CD4-positive, alpha-beta T cell (primary cell): ENCODE measurements around the gene RIBC2. TPM values are rescaled to one million over a fixed set of nuclear protein-coding genes. Genes with fewer than 3 reads are reported as not detected.

ENCODE experiments used
- ATAC-seq: fragments of 200-7000 bp; cut with Tn5 transposase; one replicate; pipeline ENCODE4 v1.10.0; 2022; ENCODE audit warnings: mild to moderate bottlenecking; ENCODE audit not compliant: poor library complexity
- CTCF ChIA-PET: fragments of 350-600 bp; sonication (Branson Sonifier 250); formaldehyde crosslinking; loops from one replicate; lab custom pipeline; 2021; ENCODE audit warnings: antibody characterized with exemption, inconsistent platforms; lab: Charles Lee
- POLR2A ChIA-PET: fragments of 350-600 bp; sonication (Branson Sonifier 250); formaldehyde crosslinking; loops from one replicate; lab custom pipeline; 2021; ENCODE audit warnings: antibody characterized with exemption, inconsistent platforms; lab: Charles Lee
- DNase-seq, 14 experiments: peaks; one replicate each; pipeline ENCODE4 v3.0.0-alpha.2; 2013 to 2020; ENCODE audit warnings: mixed read lengths in 2 of 14
- H3K27ac ChIP-seq, 2 donors: one replicate each; pipeline versions ENCODE4 v1.5.1 to v1.7.0; 2013; ENCODE audit warnings: low read length in 2 of 2, low read depth in 1 of 2, mild to moderate bottlenecking in 1 of 2
- H3K27me3 ChIP-seq, 2 experiments: 1 replicate in 1 of 2; 2 replicates in 1 of 2; pipeline versions ENCODE4 v1.6.1 to v1.7.0; 2013; ENCODE audit warnings: low read length in 2 of 2, control low read depth in 1 of 2, mild to moderate bottlenecking in 1 of 2, moderate library complexity in 1 of 2; ENCODE audit not compliant: insufficient read depth in 2 of 2, control insufficient read depth in 1 of 2
- H3K36me3 ChIP-seq: one replicate; pipeline ENCODE4 v1.6.1; 2013; ENCODE audit warnings: low read length, control low read depth; ENCODE audit not compliant: insufficient read depth
- H3K4me1 ChIP-seq: one replicate; pipeline ENCODE4 v1.6.1; 2013; ENCODE audit warnings: low read length, control low read depth; ENCODE audit not compliant: insufficient read depth
- H3K4me3 ChIP-seq: one replicate; pipeline ENCODE4 v1.5.1; 2013; ENCODE audit warnings: mild to moderate bottlenecking, low read length, moderate library complexity
- H3K9me3 ChIP-seq, 2 experiments: 1 replicate in 1 of 2; 2 replicates in 1 of 2; pipeline versions ENCODE4 v1.6.1 to v1.7.0; 2013; ENCODE audit warnings: low read length in 2 of 2, mild to moderate bottlenecking in 2 of 2, control low read depth in 1 of 2, moderate library complexity in 1 of 2; ENCODE audit not compliant: control insufficient read depth in 1 of 2, insufficient read depth in 1 of 2
- H3K27ac Mint-ChIP-seq: one replicate; pipeline ENCODE4 v1.8.0; 2020; ENCODE audit warnings: mixed read lengths
- H3K27me3 Mint-ChIP-seq: one replicate; pipeline ENCODE4 v1.8.0; 2021; ENCODE audit warnings: mixed read lengths
- H3K36me3 Mint-ChIP-seq: one replicate; pipeline ENCODE4 v1.8.0; 2021; ENCODE audit warnings: low read depth, mixed read lengths
- H3K4me1 Mint-ChIP-seq: one replicate; pipeline ENCODE4 v1.8.0; 2021; ENCODE audit warnings: low read depth, mixed read lengths
- H3K4me3 Mint-ChIP-seq: one replicate; pipeline ENCODE4 v1.8.0; 2020; ENCODE audit warnings: mild to moderate bottlenecking, mixed read lengths
- H3K9me3 Mint-ChIP-seq: one replicate; pipeline ENCODE4 v1.8.0; 2020; ENCODE audit warnings: mixed read lengths
- intact Hi-C, 2 experiments: fragments of 100-400 bp; cut with DNase I in 1 of 2; cut with micrococcal nuclease in 1 of 2; formaldehyde crosslinking; loops; one replicate each; pipeline versions ENCODE4 v1.15.1 to v1.9.0; 2023 to 2025; cut with DNase I, micrococcal nuclease
- total RNA-seq, 174 experiments: library from RNA in 2 of 174; stranded (reverse) in 2 of 174; gene quantifications; one replicate each; pipeline ENCODE4 v1.2.3 and lab custom pipeline; 2021 to 2026
- TF ChIP-seq, protein P1 (sequence below): fragments of 200-600 bp; IDR thresholded peaks from one replicate; pipeline ENCODE4 v1.8.0; 2022; ENCODE audit warnings: antibody characterized with exemption, mild to moderate bottlenecking

RIBC2 gene
- total RNA-seq, 2 experiments from 2014 or later = 0.41 TPM; not detected in 1

DNA sequence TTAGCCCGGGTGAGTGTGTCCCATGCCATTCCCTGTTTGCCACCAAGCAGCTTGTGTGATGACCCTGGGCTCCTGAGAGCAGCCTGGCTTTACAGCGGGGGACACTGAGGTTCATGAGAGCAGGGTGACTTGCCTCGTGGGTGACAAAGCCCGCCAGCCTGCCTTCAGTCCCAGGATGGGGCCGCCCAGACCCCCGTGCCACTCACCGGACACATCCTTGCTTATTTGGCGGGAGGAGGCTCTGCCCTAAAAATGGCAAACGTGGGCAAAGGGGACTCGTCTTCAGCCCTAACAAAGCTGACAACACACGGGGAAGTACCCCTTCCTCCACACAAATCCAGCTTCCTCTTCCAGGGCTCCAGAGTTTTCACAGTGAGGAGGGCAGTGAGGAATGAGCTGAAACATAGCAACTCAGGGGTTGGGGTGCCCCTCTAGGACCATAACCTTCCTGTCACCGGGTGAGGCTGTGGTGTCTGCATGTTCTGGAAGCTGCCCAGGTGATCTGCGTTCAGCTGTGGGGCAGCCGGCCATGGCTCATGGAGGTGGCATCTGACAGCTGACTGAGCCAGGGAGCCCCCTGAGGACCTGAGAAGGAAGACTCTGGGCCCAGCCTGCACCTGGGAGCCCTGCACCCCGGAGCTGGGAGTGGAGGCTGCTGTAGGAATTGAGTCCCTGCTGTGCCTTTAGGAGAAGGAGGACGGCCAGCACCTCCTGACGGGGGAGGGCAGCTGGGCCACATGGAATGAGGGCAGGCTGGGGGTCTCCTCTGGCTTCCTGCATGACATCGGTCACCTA lies 16.7 kb downstream of the RIBC2 start:
- Histone ChIP-seq H3K36me3 (no peaks in the 10 kb centered on the region), H3K27me3 (no peaks in the 10 kb centered on the region), H3K9me3 (no peaks in the 10 kb centered on the region), H3K4me1 (peaks cover 1% of the 10 kb centered on the region), H3K27ac (no peak overlapping the region), H3K4me3 (no peak overlapping the region)
- DNase-seq (no peak), ATAC-seq (no peak)
- Mint-ChIP-seq H3K27me3 (no peaks in the 10 kb centered on the region), H3K36me3 (no peaks in the 10 kb centered on the region), H3K4me3 (no peak overlapping the region), H3K4me1 (peaks cover under 1% of the 10 kb centered on the region), H3K27ac (no peak overlapping the region), H3K9me3 (no peaks in the 10 kb centered on the region)
- ChIA-PET POLR2A (no interaction called here), CTCF (no interaction called here)
- intact Hi-C loops = loop anchor here (5.0 to 10.0 kb wide), 2 partner anchors 93 to 255 kb away; no protein-coding TSS in a partner anchor
- TF ChIP-seq, protein P1, sequence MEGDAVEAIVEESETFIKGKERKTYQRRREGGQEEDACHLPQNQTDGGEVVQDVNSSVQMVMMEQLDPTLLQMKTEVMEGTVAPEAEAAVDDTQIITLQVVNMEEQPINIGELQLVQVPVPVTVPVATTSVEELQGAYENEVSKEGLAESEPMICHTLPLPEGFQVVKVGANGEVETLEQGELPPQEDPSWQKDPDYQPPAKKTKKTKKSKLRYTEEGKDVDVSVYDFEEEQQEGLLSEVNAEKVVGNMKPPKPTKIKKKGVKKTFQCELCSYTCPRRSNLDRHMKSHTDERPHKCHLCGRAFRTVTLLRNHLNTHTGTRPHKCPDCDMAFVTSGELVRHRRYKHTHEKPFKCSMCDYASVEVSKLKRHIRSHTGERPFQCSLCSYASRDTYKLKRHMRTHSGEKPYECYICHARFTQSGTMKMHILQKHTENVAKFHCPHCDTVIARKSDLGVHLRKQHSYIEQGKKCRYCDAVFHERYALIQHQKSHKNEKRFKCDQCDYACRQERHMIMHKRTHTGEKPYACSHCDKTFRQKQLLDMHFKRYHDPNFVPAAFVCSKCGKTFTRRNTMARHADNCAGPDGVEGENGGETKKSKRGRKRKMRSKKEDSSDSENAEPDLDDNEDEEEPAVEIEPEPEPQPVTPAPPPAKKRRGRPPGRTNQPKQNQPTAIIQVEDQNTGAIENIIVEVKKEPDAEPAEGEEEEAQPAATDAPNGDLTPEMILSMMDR = no peak

GRCh38 chr22:45430871-45431270 lies 17.4 kb downstream of the RIBC2 start:
- Mint-ChIP-seq H3K27me3 (no peaks in the 10 kb centered on the region), H3K4me1 (peaks cover 8% of the 10 kb centered on the region), H3K27ac (no peak overlapping the region), H3K9me3 (no peaks in the 10 kb centered on the region), H3K36me3 (no peaks in the 10 kb centered on the region), H3K4me3 (no peak overlapping the region)
- H3K4me3 ChIP-seq = no peak overlapping the region
- DNase-seq = no peak
- ChIA-PET POLR2A (no interaction called here), CTCF (no interaction called here)
- H3K27ac ChIP-seq = no peak overlapping the region
- intact Hi-C loops = loop anchor here (5.0 to 10.0 kb wide), 2 partner anchors 94 to 256 kb away; no protein-coding TSS in a partner anchor
- H3K9me3 ChIP-seq = no peaks in the 10 kb centered on the region
- no peak for ATAC-seq
- TF ChIP-seq, protein P1 = no peak
- H3K4me1 ChIP-seq = peaks cover 8% of the 10 kb centered on the region
- H3K27me3 ChIP-seq = no peaks in the 10 kb centered on the region
- H3K36me3 ChIP-seq = no peaks in the 10 kb centered on the region

- no peak for ATAC-seq
- Mint-ChIP-seq H3K27me3 (no peaks in the 10 kb centered on the region), H3K27ac (no peak overlapping the region), H3K36me3 (no peaks in the 10 kb centered on the region), H3K4me3 (no peak overlapping the region), H3K4me1 (peaks cover 15% of the 10 kb centered on the region), H3K9me3 (no peaks in the 10 kb centered on the region)
- H3K36me3 ChIP-seq = no peaks in the 10 kb centered on the region
- ChIA-PET POLR2A (no interaction called here), CTCF (no interaction called here)
- no peaks in the 10 kb centered on the region for H3K9me3 ChIP-seq
- H3K4me1 ChIP-seq = peaks cover 9% of the 10 kb centered on the region
- no peak overlapping the region for H3K4me3 ChIP-seq
- DNase-seq = peak in 2 of 14 experiments; percentile 34 to 35
- TF ChIP-seq, protein P1 = no peak
- intact Hi-C loops = loop anchor here (1.0 to 10.0 kb wide), 4 partner anchors 98 to 260 kb away; no protein-coding TSS in a partner anchor
- no peak overlapping the region for H3K27ac ChIP-seq
- H3K27me3 ChIP-seq = no peaks in the 10 kb centered on the region
Observed at GRCh38 chr22:45434981-45435380, 21.5 kb downstream of the RIBC2 start.
